Stimulated activated CD8-positive, alpha-beta memory T cell treated with anti-CD3 and anti-CD28 coated beads, Interleukin-4, amount 100 ng/mL, for 24 hours (primary cell): ENCODE data around the gene HOXA10.

Experiments
- DNase-seq: peaks from one replicate; pipeline ENCODE4 v3.0.0-alpha.2; 2020; ENCODE audit warnings: low read depth

HOXA10 gene

GRCh38 chr7:27173956-27174873 is at the start of gene HOXA10:
Gene HOXA10, minus strand, starts transcription at chr7:27174320. Its CDS starts 14 bp downstream, at chr7:27174306.
- no peak for DNase-seq

- no peak for DNase-seq
Measured at GRCh38 chr7:27221201-27221797, 47.2 kb upstream of the HOXA10 start.

- DNase-seq, result no peak
Measured at GRCh38 chr7:27220440-27220955, 46.4 kb upstream of the HOXA10 start.

GRCh38 chr7:27219821-27220220 is 45.7 kb upstream of the HOXA10 start:
- DNase-seq, result no peak

GRCh38 chr7:27217951-27218350 is 43.8 kb upstream of the HOXA10 start:
- DNase-seq, result no peak

- no peak for DNase-seq
Measured at GRCh38 chr7:27215356-27215755, 41.2 kb upstream of the HOXA10 start.

GRCh38 chr7:27214239-27214950 is 40.3 kb upstream of the HOXA10 start:
- DNase-seq, result no peak

GRCh38 chr7:27213433-27214238 is 39.5 kb upstream of the HOXA10 start:
- DNase-seq, result no peak

- DNase-seq, result no peak
Measured at GRCh38 chr7:27212497-27213432, 38.6 kb upstream of the HOXA10 start.

GRCh38 chr7:27211764-27212204 is 37.7 kb upstream of the HOXA10 start:
- DNase-seq, result no peak

- DNase-seq, result no peak
Measured at GRCh38 chr7:27211084-27211446, 36.9 kb upstream of the HOXA10 start.

GRCh38 chr7:27210441-27211083 is 36.4 kb upstream of the HOXA10 start:
- no peak for DNase-seq

GRCh38 chr7:27209933-27210440 is 35.9 kb upstream of the HOXA10 start:
- no peak for DNase-seq

- no peak for DNase-seq
Measured at GRCh38 chr7:27208998-27209397, 34.9 kb upstream of the HOXA10 start.

GRCh38 chr7:27207348-27207985 is 33.3 kb upstream of the HOXA10 start:
- no peak for DNase-seq

GRCh38 chr7:27205325-27206280 is 31.5 kb upstream of the HOXA10 start:
- DNase-seq, result no peak

GRCh38 chr7:27204851-27205322 is 30.8 kb upstream of the HOXA10 start:
- no peak for DNase-seq
